A673 (cell line): ENCODE data around the gene FSHB.

ENCODE experiments used
- CTCF ChIP-seq: fragments of 300-800, 200-600 bp; sonication (generic); conservative IDR thresholded peaks from 2 replicates; pipeline ENCODE4 v1.5.1; 2017; ENCODE audit warnings: low read depth, mild to moderate bottlenecking, antibody characterized with exemption, low read length, moderate library complexity, mixed read lengths
- EZH2 ChIP-seq: fragments of 200-600 bp; sonication (generic); IDR thresholded peaks from 2 replicates; pipeline ENCODE4 v1.6.1; 2017; ENCODE audit warnings: borderline replicate concordance, low read depth, mild to moderate bottlenecking, mixed read lengths, antibody characterized with exemption, low read length; ENCODE audit not compliant: poor library complexity, severe bottlenecking

- TF ChIP-seq CTCF (no peak), EZH2 (no peak)
Observed at GRCh38 chr11:30277176-30277575, 46.4 kb downstream of the FSHB start.
